GM19035 (cell line): ENCODE results near the gene ESYT2.

Experiments used
- ATAC-seq: cut with Tn5 transposase; IDR thresholded peaks from one replicate; pipeline ENCODE4 v1.9.1; 2021; ENCODE audit not compliant: unreplicated experiment

The ESYT2 gene

GRCh38 chr7:158745057-158745715 is 84.1 kb downstream of the ESYT2 start:
- ATAC-seq = no peak

GRCh38 chr7:158744070-158744469 is 85.2 kb downstream of the ESYT2 start:
- ATAC-seq = no peak

- ATAC-seq = no peak
These were observed 86.1 kb downstream of the ESYT2 start for GRCh38 chr7:158743219-158743618.

GRCh38 chr7:158742065-158742821 is 87.1 kb downstream of the ESYT2 start:
- no peak for ATAC-seq

GRCh38 chr7:158741294-158741666 is 88.0 kb downstream of the ESYT2 start:
- ATAC-seq = no peak

GRCh38 chr7:158740657-158741293 is 88.5 kb downstream of the ESYT2 start:
- no peak for ATAC-seq

- no peak for ATAC-seq
These were observed 89.2 kb downstream of the ESYT2 start for GRCh38 chr7:158740013-158740656.

- no peak for ATAC-seq
These were observed 90.5 kb downstream of the ESYT2 start for GRCh38 chr7:158738841-158739240.

DNA sequence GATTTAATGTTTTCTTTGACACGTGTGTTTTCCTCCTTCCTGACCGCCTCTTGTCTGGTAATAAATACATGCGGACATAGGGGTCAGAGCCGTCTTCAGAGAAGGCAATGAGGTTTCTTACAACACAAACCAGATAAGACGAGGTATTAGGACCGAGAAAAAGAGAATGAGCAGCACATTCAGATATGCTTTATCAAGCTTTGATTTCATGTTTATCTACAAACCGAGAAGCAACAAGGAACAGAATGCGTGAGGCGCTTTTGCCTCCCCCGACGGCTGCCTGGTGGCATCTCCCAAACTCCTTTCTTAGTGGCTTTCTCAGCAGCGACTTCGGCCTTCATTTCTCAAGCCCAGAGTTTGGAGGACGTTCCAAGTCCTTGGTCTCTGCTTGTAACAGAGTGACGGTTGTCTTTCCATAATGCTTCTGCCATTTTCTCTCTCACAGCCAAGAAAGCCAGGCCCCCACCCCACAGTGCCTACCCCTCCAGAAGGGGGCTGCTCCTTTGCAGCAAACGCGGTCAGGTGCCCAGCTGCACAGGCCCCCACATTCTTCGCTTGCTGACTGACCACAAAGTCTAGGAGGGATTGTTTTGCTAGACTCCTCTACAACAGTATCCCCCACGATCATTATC is 92.1 kb downstream of the ESYT2 start:
- no peak for ATAC-seq

- no peak for ATAC-seq
These were observed 93.4 kb downstream of the ESYT2 start for GRCh38 chr7:158735935-158736334.

GRCh38 chr7:158734861-158735260 is 94.4 kb downstream of the ESYT2 start:
- no peak for ATAC-seq

- no peak for ATAC-seq
These were observed 95.4 kb downstream of the ESYT2 start for GRCh38 chr7:158733775-158734494.

- ATAC-seq = no peak
These were observed 96.1 kb downstream of the ESYT2 start for GRCh38 chr7:158733220-158733519.

GRCh38 chr7:158732494-158733219 is 96.7 kb downstream of the ESYT2 start:
- no peak for ATAC-seq

GRCh38 chr7:158731761-158732160 is 97.5 kb downstream of the ESYT2 start:
- no peak for ATAC-seq

GRCh38 chr7:158730383-158731346 is 98.6 kb downstream of the ESYT2 start:
- no peak for ATAC-seq

DNA sequence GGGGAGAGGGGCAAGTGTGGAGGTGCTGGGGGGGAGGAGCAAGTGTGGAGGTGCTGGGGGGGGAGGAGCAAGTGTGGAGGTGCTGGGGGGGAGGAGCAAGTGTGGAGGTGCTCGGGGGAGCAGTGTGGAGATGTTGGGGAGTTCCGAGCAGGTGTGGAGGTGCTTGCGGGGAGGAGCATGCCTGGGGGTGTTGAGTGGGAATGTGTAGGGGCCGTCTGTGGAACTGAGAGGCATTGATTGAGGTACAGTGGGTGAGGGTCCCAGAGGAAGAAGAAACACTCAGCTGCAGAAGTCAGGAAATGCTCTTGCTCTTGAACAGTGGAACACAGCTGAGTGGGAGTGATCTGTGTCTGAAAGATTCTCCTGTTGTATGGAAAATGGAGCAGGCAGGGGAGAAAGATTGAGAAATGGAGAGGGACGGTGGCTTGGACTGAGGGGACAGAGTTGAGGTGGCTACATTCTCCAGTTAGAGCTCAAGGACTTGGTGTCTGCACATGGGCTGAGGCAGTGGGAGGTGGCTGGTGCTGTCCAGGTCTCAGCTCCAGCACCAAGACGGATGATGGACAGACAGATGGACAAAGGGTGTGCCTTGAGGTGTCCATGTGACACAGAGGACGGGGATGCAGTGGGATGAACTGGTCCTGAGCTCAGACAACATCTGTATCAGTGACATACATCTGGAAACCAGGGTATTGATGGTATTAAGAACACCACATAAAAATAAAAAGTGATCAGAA is 99.5 kb downstream of the ESYT2 start:
- ATAC-seq = no peak

GRCh38 chr7:158728911-158729645 is 100.2 kb downstream of the ESYT2 start:
- ATAC-seq = no peak
